IMR-90 (cell line): Measurements from ENCODE around the gene IGF2.

Source experiments
- CTCF ChIP-seq: conservative IDR thresholded peaks from 2 replicates; pipeline ENCODE4 v1.5.1; 2012; ENCODE audit warnings: mild to moderate bottlenecking, low read depth, low read length, improper control_type of control experiment
- ELK1 ChIP-seq: fragments of 150-350 bp; IDR thresholded peaks from 2 replicates; pipeline ENCODE4 v1.6.1; 2016; ENCODE audit warnings: low read depth, mild to moderate bottlenecking, low read length, moderate library complexity, borderline replicate concordance
- RFX5 ChIP-seq: IDR thresholded peaks from 2 replicates; pipeline ENCODE4 v1.8.0; 2012; ENCODE audit warnings: low read depth, mild to moderate bottlenecking, low read length, moderate library complexity
- SMC3 ChIP-seq: fragments of 150-350 bp; IDR thresholded peaks from 2 replicates; pipeline ENCODE4 v1.6.1; 2016; ENCODE audit warnings: low read depth, mild to moderate bottlenecking, antibody characterized with exemption, low read length, moderate library complexity

GRCh38 chr11:2185324-2186085 is 46.3 kb upstream of the IGF2 start:
- TF ChIP-seq RFX5 (no peak), SMC3 (no peak), CTCF (no peak), ELK1 (no peak)
